HCT116 (cell line): ENCODE data around the gene TLE7. TPM values are rescaled to one million over a fixed set of nuclear protein-coding genes. Genes with fewer than 3 reads are reported as not detected.

ENCODE experiments used
- ATAC-seq: fragments of 200-7000 bp; cut with Tn5 transposase; 2 replicates; pipeline ENCODE4 v1.9.1; 2020; ENCODE audit warnings: mild to moderate bottlenecking, moderate library complexity
- BruUV-seq: library from RNA; stranded (reverse); fragments of 400-500 nt; replicated peaks from 2 replicates; lab custom pipeline; 2021; lab: Mats Ljungman, UMichigan
- CTCF ChIA-PET: fragments of 300-600 bp; sonication (Branson Sonifier 250); formaldehyde crosslinking; loops from one replicate; lab custom pipeline; 2021; ENCODE audit warnings: antibody characterized with exemption; lab: Charles Lee
- POLR2A ChIA-PET: fragments of 300-600, 350-600 bp; sonication (Branson Sonifier 250); formaldehyde crosslinking; loops from one replicate; lab custom pipeline; 2021; ENCODE audit warnings: antibody characterized with exemption; lab: Charles Lee
- RAD21 ChIA-PET, 2 experiments: fragments of 300-600 bp; sonication (Branson Sonifier 250); formaldehyde crosslinking; loops; one replicate each; lab custom pipeline; 2023; ENCODE audit warnings: low total read pairs in 2 of 2; ENCODE audit not compliant: uncharacterized antibody in 2 of 2, unreplicated experiment in 2 of 2, low non-redundant PET in 1 of 2; lab: Charles Lee
- DNase-seq: peaks from one replicate; pipeline ENCODE4 v3.0.0-alpha.2; 2010; ENCODE audit warnings: low read depth, low spot score
- H2AFZ ChIP-seq: fragments of 200-600 bp; shearing (Covaris generic), sonication (generic); 2 replicates; pipeline ENCODE4 v1.6.1; 2017; ENCODE audit warnings: low read depth, mixed run types, mixed read lengths, antibody characterized with exemption, low read length; ENCODE audit not compliant: poor library complexity, severe bottlenecking
- H3K27ac ChIP-seq: 2 replicates; pipeline ENCODE4 v1.5.1; 2012; ENCODE audit warnings: low read depth, low read length
- H3K27me3 ChIP-seq: fragments of 200-600 bp; sonication (generic); 2 replicates; pipeline ENCODE4 v1.6.1; 2016; ENCODE audit warnings: mixed run types, low read length, mixed read lengths; ENCODE audit not compliant: insufficient read depth
- H3K36me3 ChIP-seq, 2 experiments: fragments of 200-500 bp in 1 of 2; fragments of 200-600 bp in 1 of 2; sonication (Bioruptor generic) in 1 of 2; sonication (generic) in 1 of 2; 2 replicates each; pipeline versions ENCODE4 v1.5.1 to v1.6.1; 2014 to 2016; ENCODE audit warnings: low read length in 2 of 2, inconsistent platforms in 1 of 2, mixed read lengths in 1 of 2, mixed run types in 1 of 2; ENCODE audit not compliant: insufficient read depth in 2 of 2, control insufficient read depth in 1 of 2
- H3K4me1 ChIP-seq, 2 experiments: fragments of 200-600 bp in 1 of 2; sonication (generic) in 1 of 2; 2 replicates each; pipeline versions ENCODE4 v1.5.1 to v1.6.1; 2012 to 2017; ENCODE audit warnings: low read length in 2 of 2, inconsistent platforms in 1 of 2, mild to moderate bottlenecking in 1 of 2, mixed read lengths in 1 of 2, mixed run types in 1 of 2, moderate library complexity in 1 of 2; ENCODE audit not compliant: insufficient read depth in 2 of 2, control insufficient read depth in 1 of 2
- H3K4me2 ChIP-seq: fragments of 200-600 bp; sonication (generic); 2 replicates; pipeline ENCODE4 v1.6.1; 2017; ENCODE audit warnings: mixed run types, low read length, mixed read lengths
- H3K4me3 ChIP-seq, 2 experiments: fragments of 200-600 bp in 1 of 2; sonication (generic) in 1 of 2; replicated peaks in 1 of 2; 2 replicates each; pipeline ENCODE4 v1.5.1; 2011 to 2016; ENCODE audit warnings: low read length in 2 of 2, control low read depth in 1 of 2, low read depth in 1 of 2, mild to moderate bottlenecking in 1 of 2, mixed read lengths in 1 of 2, mixed run types in 1 of 2
- H3K79me2 ChIP-seq: fragments of 200-600 bp; sonication (generic); 2 replicates; pipeline ENCODE4 v1.6.1; 2017; ENCODE audit warnings: mild to moderate bottlenecking, mixed run types, low read length, moderate library complexity, mixed read lengths; ENCODE audit not compliant: insufficient read depth
- H3K9ac ChIP-seq: fragments of 200-600 bp; sonication (generic); 2 replicates; pipeline ENCODE4 v1.6.1; 2016; ENCODE audit warnings: low read length, mixed read lengths
- H3K9me2 ChIP-seq: fragments of 200-600 bp; sonication (generic), shearing (Covaris generic); 2 replicates; pipeline ENCODE4 v1.6.1; 2017; ENCODE audit warnings: mixed run types, mild to moderate bottlenecking, moderate library complexity; ENCODE audit not compliant: insufficient read depth
- H3K9me3 ChIP-seq, 2 experiments: fragments of 200-500 bp in 1 of 2; fragments of 200-600 bp in 1 of 2; sonication (Bioruptor generic) in 1 of 2; sonication (generic) in 1 of 2; 2 replicates each; pipeline ENCODE4 v1.6.1; 2014 to 2017; ENCODE audit warnings: low read length in 2 of 2, mixed read lengths in 2 of 2, inconsistent platforms in 1 of 2, low read depth in 1 of 2, mild to moderate bottlenecking in 1 of 2, mixed run types in 1 of 2, moderate library complexity in 1 of 2; ENCODE audit not compliant: control insufficient read depth in 1 of 2, insufficient read depth in 1 of 2
- H4K20me1 ChIP-seq: fragments of 200-600 bp; sonication (generic), shearing (Covaris generic); 2 replicates; pipeline ENCODE4 v1.6.1; 2017; ENCODE audit warnings: mixed run types, mild to moderate bottlenecking, moderate library complexity; ENCODE audit not compliant: insufficient read depth
- CBX3 ChIP-seq: IDR thresholded peaks from 2 replicates; pipeline ENCODE4 v1.6.1; 2012; ENCODE audit warnings: low read depth
- CEBPB ChIP-seq: IDR thresholded peaks from 2 replicates; pipeline ENCODE4 v1.6.1; 2012; ENCODE audit warnings: low read depth
- ELF1 ChIP-seq: IDR thresholded peaks from 2 replicates; pipeline ENCODE4 v1.6.1; 2012; ENCODE audit warnings: low read depth, borderline replicate concordance
- EZH2 ChIP-seq: fragments of 200-600 bp; sonication (generic); IDR thresholded peaks from 2 replicates; pipeline ENCODE4 v1.6.1; 2017; ENCODE audit warnings: antibody characterized with exemption, mixed run types
- FOSL1 ChIP-seq: IDR thresholded peaks from 2 replicates; pipeline ENCODE4 v1.6.1; 2012; ENCODE audit warnings: low read depth
- JUND ChIP-seq: IDR thresholded peaks from 2 replicates; pipeline ENCODE4 v1.6.1; 2012
- POLR2A ChIP-seq: IDR thresholded peaks from 2 replicates; pipeline ENCODE4 v1.7.0; 2011; ENCODE audit warnings: borderline replicate concordance; ENCODE audit not compliant: insufficient read depth, insufficient read length; ENCODE audit errors: extremely low read depth
- RAD21 ChIP-seq: IDR thresholded peaks from 2 replicates; pipeline ENCODE4 v1.6.1; 2012; ENCODE audit warnings: low read depth, mild to moderate bottlenecking
- SP1 ChIP-seq: IDR thresholded peaks from 2 replicates; pipeline ENCODE4 v1.6.1; 2012; ENCODE audit warnings: low read depth
- SRF ChIP-seq: IDR thresholded peaks from 2 replicates; pipeline ENCODE4 v1.6.1; 2012; ENCODE audit warnings: low read depth
- YY1 ChIP-seq: IDR thresholded peaks from 2 replicates; pipeline ENCODE4 v1.6.1; 2011; ENCODE audit warnings: low read length, low read depth, moderate library complexity, mild to moderate bottlenecking; ENCODE audit not compliant: insufficient replicate concordance; ENCODE audit errors: extremely low read depth
- ZFX ChIP-seq: fragments of 450-650 bp; IDR thresholded peaks from 2 replicates; pipeline ENCODE4 v1.6.1; 2017
- ZNF274 ChIP-seq: fragments of 200-500 bp; sonication (Bioruptor generic); IDR thresholded peaks from 2 replicates; pipeline ENCODE4 v1.6.1; 2014; ENCODE audit warnings: mild to moderate bottlenecking, low read depth, low read length, inconsistent platforms
- intact Hi-C: fragments of 100-400 bp; cut with micrococcal nuclease; formaldehyde crosslinking; loops from 2 replicates; pipeline ENCODE4 v1.10.0; 2022
- total RNA-seq: library from RNA; stranded (reverse); gene quantifications from one replicate; pipeline ENCODE4 v1.2.1, GENCODE V29; 2021; ENCODE audit not compliant: unreplicated experiment
- TF ChIP-seq, protein P1 (sequence below): IDR thresholded peaks from 2 replicates; pipeline ENCODE4 v1.6.1; 2012
- TF ChIP-seq, protein P2 (sequence below): IDR thresholded peaks from 2 replicates; pipeline ENCODE4 v1.6.1; 2011; ENCODE audit warnings: mild to moderate bottlenecking, low read length, moderate library complexity; ENCODE audit not compliant: insufficient replicate concordance; ENCODE audit errors: extremely low read depth
- TF ChIP-seq, protein P3 (sequence below), 3 experiments: fragments of 200-600 bp in 1 of 3; sonication (generic) in 1 of 3; IDR thresholded peaks in 2 of 3; conservative IDR thresholded peaks in 1 of 3; 2 replicates each; pipeline ENCODE4 v1.5.1; 2012 to 2017; ENCODE audit warnings: low read depth in 2 of 3, low read length in 2 of 3, antibody characterized with exemption in 1 of 3, borderline replicate concordance in 1 of 3, control low read depth in 1 of 3, mild to moderate bottlenecking in 1 of 3, mixed read lengths in 1 of 3, mixed run types in 1 of 3, moderate library complexity in 1 of 3; ENCODE audit not compliant: insufficient read depth in 1 of 3

TLE7 gene
- total RNA-seq, 1 experiment from 2014 or later: not detected

DNA sequence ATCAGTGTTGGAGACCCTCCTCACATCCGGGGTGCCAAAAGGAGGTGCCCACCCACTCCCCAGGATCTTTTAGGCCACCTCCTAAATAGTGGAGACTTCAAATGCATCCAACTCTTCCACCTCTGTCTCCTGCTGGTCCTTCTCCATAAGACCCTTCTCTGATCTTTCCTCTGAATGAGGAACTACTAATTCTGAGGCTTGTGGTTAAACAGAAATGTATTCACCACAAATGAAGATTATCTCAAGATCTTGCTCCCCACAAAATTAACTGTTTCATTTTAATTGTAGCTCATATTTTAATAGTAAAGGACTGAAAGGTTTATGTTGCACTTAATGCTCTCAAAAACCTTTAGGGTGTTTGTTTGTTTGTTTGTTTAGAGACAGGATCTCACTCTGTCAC is 34.1 kb downstream of the TLE7 start:
- ATAC-seq (no peak), DNase-seq (no peak)
- intact Hi-C loops: no loop called here
- TF ChIP-seq, protein P1, sequence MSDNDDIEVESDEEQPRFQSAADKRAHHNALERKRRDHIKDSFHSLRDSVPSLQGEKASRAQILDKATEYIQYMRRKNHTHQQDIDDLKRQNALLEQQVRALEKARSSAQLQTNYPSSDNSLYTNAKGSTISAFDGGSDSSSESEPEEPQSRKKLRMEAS: no peak
- TF ChIP-seq EZH2 (no peak), RAD21 (no peak), POLR2A (no peak), FOSL1 (no peak), SRF (no peak), YY1 (no peak), CBX3 (no peak), ZFX (no peak), SP1 (no peak), ELF1 (no peak), CEBPB (no peak), ZNF274 (no peak), JUND (no peak)
- TF ChIP-seq, protein P2, sequence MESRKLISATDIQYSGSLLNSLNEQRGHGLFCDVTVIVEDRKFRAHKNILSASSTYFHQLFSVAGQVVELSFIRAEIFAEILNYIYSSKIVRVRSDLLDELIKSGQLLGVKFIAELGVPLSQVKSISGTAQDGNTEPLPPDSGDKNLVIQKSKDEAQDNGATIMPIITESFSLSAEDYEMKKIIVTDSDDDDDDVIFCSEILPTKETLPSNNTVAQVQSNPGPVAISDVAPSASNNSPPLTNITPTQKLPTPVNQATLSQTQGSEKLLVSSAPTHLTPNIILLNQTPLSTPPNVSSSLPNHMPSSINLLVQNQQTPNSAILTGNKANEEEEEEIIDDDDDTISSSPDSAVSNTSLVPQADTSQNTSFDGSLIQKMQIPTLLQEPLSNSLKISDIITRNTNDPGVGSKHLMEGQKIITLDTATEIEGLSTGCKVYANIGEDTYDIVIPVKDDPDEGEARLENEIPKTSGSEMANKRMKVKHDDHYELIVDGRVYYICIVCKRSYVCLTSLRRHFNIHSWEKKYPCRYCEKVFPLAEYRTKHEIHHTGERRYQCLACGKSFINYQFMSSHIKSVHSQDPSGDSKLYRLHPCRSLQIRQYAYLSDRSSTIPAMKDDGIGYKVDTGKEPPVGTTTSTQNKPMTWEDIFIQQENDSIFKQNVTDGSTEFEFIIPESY: no peak
- TF ChIP-seq, protein P3, sequence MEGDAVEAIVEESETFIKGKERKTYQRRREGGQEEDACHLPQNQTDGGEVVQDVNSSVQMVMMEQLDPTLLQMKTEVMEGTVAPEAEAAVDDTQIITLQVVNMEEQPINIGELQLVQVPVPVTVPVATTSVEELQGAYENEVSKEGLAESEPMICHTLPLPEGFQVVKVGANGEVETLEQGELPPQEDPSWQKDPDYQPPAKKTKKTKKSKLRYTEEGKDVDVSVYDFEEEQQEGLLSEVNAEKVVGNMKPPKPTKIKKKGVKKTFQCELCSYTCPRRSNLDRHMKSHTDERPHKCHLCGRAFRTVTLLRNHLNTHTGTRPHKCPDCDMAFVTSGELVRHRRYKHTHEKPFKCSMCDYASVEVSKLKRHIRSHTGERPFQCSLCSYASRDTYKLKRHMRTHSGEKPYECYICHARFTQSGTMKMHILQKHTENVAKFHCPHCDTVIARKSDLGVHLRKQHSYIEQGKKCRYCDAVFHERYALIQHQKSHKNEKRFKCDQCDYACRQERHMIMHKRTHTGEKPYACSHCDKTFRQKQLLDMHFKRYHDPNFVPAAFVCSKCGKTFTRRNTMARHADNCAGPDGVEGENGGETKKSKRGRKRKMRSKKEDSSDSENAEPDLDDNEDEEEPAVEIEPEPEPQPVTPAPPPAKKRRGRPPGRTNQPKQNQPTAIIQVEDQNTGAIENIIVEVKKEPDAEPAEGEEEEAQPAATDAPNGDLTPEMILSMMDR (IDR thresholded peaks at IDR 0.05 in 2 of 3, conservative IDR thresholded peaks at IDR 0.05 in 1 of 3; ENCODE audit: borderline replicate concordance in 1 of 3, insufficient read depth in 1 of 3, low read depth in 2 of 3, low read length in 2 of 3): no peak
- Histone ChIP-seq H3K9me3 (no peaks in the 10 kb centered on the region; a peak in 1 of 4 replicates), H2AFZ (no peak overlapping the region), H3K4me1 (peaks cover 0 to 7% of the 10 kb centered on the region in 2 experiments; a peak in 2 of 4 replicates), H3K9ac (no peak overlapping the region), H3K79me2 (no peaks in the 10 kb centered on the region), H3K4me3 (no peak overlapping the region), H3K27ac (no peak overlapping the region), H4K20me1 (no peaks in the 10 kb centered on the region), H3K4me2 (no peak overlapping the region), H3K36me3 (no peaks in the 10 kb centered on the region), H3K27me3 (peaks cover 29% of the 10 kb centered on the region), H3K9me2 (no peaks in the 10 kb centered on the region)
- CTCF ChIA-PET: no interaction called here
- RAD21 ChIA-PET: no interaction called here
- POLR2A ChIA-PET: no interaction called here
- BruUV-seq: no TSS peak
